Caco-2 (cell line): ENCODE measurements around the gene PKD2. TPM values are rescaled to one million over a fixed set of nuclear protein-coding genes. Genes with fewer than 3 reads are reported as not detected.

Experiments used
- BruUV-seq: library from RNA; stranded (reverse); fragments of 400-500 nt; replicated peaks from 2 replicates; lab custom pipeline; 2021; lab: Mats Ljungman, UMichigan
- CTCF ChIA-PET: fragments of 300-600 bp; sonication (Branson Sonifier 250); formaldehyde crosslinking; loops from one replicate; lab custom pipeline; 2022; ENCODE audit warnings: antibody characterized with exemption; lab: Charles Lee
- POLR2A ChIA-PET: fragments of 300-600 bp; sonication (Branson Sonifier 250); formaldehyde crosslinking; loops from one replicate; lab custom pipeline; 2022; ENCODE audit warnings: antibody characterized with exemption; lab: Charles Lee
- DNase-seq, 2 experiments: peaks; one replicate each; pipeline versions ENCODE4 v3.0.0 to v3.0.0-alpha.2; 2020 to 2022
- H3K27me3 ChIP-seq: replicated peaks from 2 replicates; pipeline ENCODE4 v1.6.0; 2011; ENCODE audit warnings: low read length; ENCODE audit not compliant: control insufficient read depth, insufficient read depth
- H3K36me3 ChIP-seq: 2 replicates; pipeline ENCODE4 v1.5.1; 2011; ENCODE audit warnings: low read length; ENCODE audit not compliant: control insufficient read depth, insufficient read depth
- H3K4me1 ChIP-seq: fragments of 250-450 bp; sonication (Bioruptor Pico); 2 replicates; pipeline ENCODE4 v1.5.1; 2020; ENCODE audit warnings: mild to moderate bottlenecking
- H3K4me3 ChIP-seq: 2 replicates; pipeline ENCODE4 v1.5.1; 2011; ENCODE audit warnings: low read depth, mild to moderate bottlenecking, control low read depth, low read length
- H3K9me3 ChIP-seq: fragments of 250-450 bp; sonication (Bioruptor Pico); 2 replicates; pipeline ENCODE4 v1.5.1; 2020; ENCODE audit warnings: mild to moderate bottlenecking, moderate library complexity
- H3K27ac Mint-ChIP-seq: one replicate; pipeline ENCODE4 v1.8.0; 2022; ENCODE audit warnings: mixed read lengths; ENCODE audit not compliant: unreplicated experiment
- H3K27me3 Mint-ChIP-seq: one replicate; pipeline ENCODE4 v1.8.0; 2022; ENCODE audit warnings: mixed read lengths; ENCODE audit not compliant: insufficient read depth, unreplicated experiment
- H3K36me3 Mint-ChIP-seq: one replicate; pipeline ENCODE4 v1.8.0; 2022; ENCODE audit warnings: mild to moderate bottlenecking, mixed read lengths; ENCODE audit not compliant: insufficient read depth, unreplicated experiment
- H3K4me1 Mint-ChIP-seq: one replicate; pipeline ENCODE4 v1.8.0; 2022; ENCODE audit warnings: low read depth, mixed read lengths; ENCODE audit not compliant: unreplicated experiment
- H3K4me3 Mint-ChIP-seq: one replicate; pipeline ENCODE4 v1.8.0; 2022; ENCODE audit warnings: mild to moderate bottlenecking, moderate library complexity, mixed read lengths; ENCODE audit not compliant: unreplicated experiment
- H3K9me3 Mint-ChIP-seq: one replicate; pipeline ENCODE4 v1.8.0; 2022; ENCODE audit warnings: mixed read lengths; ENCODE audit not compliant: unreplicated experiment
- intact Hi-C: fragments of 100-400 bp; cut with micrococcal nuclease; formaldehyde crosslinking; loops from one replicate; pipeline ENCODE4 v1.10.0; 2022; ENCODE audit not compliant: unreplicated experiment
- total RNA-seq: library from RNA; stranded (reverse); gene quantifications from 2 replicates; pipeline ENCODE4 v1.2.3, GENCODE V29; 2022
- TF ChIP-seq, protein P1 (sequence below), 2 experiments: fragments of 200-600 bp in 1 of 2; IDR thresholded peaks; 1 replicate in 1 of 2; 2 replicates in 1 of 2; pipeline versions ENCODE4 v1.5.1 to v1.8.0; 2011 to 2022; ENCODE audit warnings: antibody characterized with exemption in 1 of 2, control low read depth in 1 of 2, inconsistent platforms in 1 of 2, low read depth in 1 of 2, low read length in 1 of 2, mild to moderate bottlenecking in 1 of 2, moderate library complexity in 1 of 2; ENCODE audit not compliant: insufficient read depth in 1 of 2, severe bottlenecking in 1 of 2, unreplicated experiment in 1 of 2

The PKD2 gene
- total RNA-seq, 1 experiment from 2014 or later = 7.3 TPM

DNA sequence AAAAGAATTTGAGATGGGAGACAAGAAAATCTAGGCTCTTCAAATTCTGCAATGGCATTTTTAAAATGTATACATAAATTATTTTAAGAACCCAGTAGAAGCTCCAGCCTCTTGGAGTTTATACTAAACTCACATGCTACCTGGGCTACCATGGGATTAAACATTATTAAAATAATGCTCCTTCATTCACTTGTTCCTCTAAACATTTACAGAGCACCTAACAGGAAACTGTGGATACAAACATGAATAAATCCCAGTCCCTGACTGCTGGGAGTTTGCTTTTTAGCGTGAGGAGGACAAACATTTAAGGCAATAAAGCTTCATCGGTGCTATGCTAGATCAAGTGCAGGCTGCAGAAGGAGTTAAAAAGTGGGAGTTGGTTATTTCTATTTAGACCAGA lies 37.3 kb upstream of the PKD2 start:
- TF ChIP-seq, protein P1, sequence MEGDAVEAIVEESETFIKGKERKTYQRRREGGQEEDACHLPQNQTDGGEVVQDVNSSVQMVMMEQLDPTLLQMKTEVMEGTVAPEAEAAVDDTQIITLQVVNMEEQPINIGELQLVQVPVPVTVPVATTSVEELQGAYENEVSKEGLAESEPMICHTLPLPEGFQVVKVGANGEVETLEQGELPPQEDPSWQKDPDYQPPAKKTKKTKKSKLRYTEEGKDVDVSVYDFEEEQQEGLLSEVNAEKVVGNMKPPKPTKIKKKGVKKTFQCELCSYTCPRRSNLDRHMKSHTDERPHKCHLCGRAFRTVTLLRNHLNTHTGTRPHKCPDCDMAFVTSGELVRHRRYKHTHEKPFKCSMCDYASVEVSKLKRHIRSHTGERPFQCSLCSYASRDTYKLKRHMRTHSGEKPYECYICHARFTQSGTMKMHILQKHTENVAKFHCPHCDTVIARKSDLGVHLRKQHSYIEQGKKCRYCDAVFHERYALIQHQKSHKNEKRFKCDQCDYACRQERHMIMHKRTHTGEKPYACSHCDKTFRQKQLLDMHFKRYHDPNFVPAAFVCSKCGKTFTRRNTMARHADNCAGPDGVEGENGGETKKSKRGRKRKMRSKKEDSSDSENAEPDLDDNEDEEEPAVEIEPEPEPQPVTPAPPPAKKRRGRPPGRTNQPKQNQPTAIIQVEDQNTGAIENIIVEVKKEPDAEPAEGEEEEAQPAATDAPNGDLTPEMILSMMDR (IDR thresholded peaks at IDR 0.05; ENCODE audit: insufficient read depth in 1 of 2, low read depth in 1 of 2, low read length in 1 of 2, severe bottlenecking in 1 of 2, unreplicated experiment in 1 of 2) = no peak

DNA sequence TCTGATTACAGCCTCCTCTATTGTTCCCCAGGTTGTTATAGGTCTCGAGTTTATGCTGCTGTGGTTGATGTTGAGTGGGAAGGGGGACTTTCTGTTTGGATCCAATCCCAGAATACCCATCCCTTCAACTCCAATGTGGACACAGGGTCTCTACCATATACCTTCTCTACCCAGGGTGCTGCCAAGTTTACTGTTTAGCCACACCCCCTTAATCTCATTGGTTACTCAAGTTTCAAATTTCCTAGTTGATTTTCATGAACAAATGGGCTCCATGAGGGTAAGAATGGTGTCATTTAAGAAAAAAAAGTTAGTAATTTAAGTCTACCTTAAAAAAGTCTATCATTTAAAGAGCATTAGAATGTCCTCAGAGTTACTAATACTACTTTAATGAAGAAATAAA lies 35.6 kb upstream of the PKD2 start:
- Mint-ChIP-seq H3K4me3 (no peak overlapping the region), H3K4me1 (peaks cover 6% of the 10 kb centered on the region), H3K27me3 (peaks cover 2% of the 10 kb centered on the region), H3K36me3 (peaks cover 4% of the 10 kb centered on the region), H3K27ac (no peak overlapping the region), H3K9me3 (no peaks in the 10 kb centered on the region)
- CTCF ChIA-PET = interaction anchor here (0.7 kb wide), 1 partner anchor 122 kb away, joined by 3 read pairs; no protein-coding TSS in a partner anchor
- TF ChIP-seq, protein P1 (IDR thresholded peaks at IDR 0.05; ENCODE audit: insufficient read depth in 1 of 2, low read depth in 1 of 2, low read length in 1 of 2, severe bottlenecking in 1 of 2, unreplicated experiment in 1 of 2) = no peak
- Histone ChIP-seq H3K4me3 (no peak overlapping the region), H3K36me3 (no peaks in the 10 kb centered on the region), H3K4me1 (no peaks in the 10 kb centered on the region), H3K27me3 (no peaks in the 10 kb centered on the region), H3K9me3 (no peaks in the 10 kb centered on the region)
- DNase-seq = no peak
- POLR2A ChIA-PET = no interaction called here
- intact Hi-C loops = loop anchor here (5.0 kb wide), 1 partner anchor 295 kb away; no protein-coding TSS in a partner anchor
- no TSS peak for BruUV-seq

More for the DNA sequence above, 37.3 kb upstream of the PKD2 start:
- H3K9me3 Mint-ChIP-seq = no peaks in the 10 kb centered on the region
- Histone ChIP-seq H3K4me3 (no peak overlapping the region), H3K27me3 (no peaks in the 10 kb centered on the region), H3K36me3 (no peaks in the 10 kb centered on the region), H3K9me3 (no peaks in the 10 kb centered on the region), H3K4me1 (no peaks in the 10 kb centered on the region)
- DNase-seq = no peak
- H3K4me3 Mint-ChIP-seq = no peak overlapping the region
- peaks cover 4% of the 10 kb centered on the region for H3K36me3 Mint-ChIP-seq
- ChIA-PET CTCF (no interaction called here), POLR2A (no interaction called here)
- intact Hi-C loops = loop anchor here (5.0 kb wide), 1 partner anchor 293 kb away; no protein-coding TSS in a partner anchor
- no peak overlapping the region for H3K27ac Mint-ChIP-seq
- peaks cover 2% of the 10 kb centered on the region for H3K27me3 Mint-ChIP-seq
- H3K4me1 Mint-ChIP-seq = peaks cover under 1% of the 10 kb centered on the region
- no TSS peak for BruUV-seq

DNA sequence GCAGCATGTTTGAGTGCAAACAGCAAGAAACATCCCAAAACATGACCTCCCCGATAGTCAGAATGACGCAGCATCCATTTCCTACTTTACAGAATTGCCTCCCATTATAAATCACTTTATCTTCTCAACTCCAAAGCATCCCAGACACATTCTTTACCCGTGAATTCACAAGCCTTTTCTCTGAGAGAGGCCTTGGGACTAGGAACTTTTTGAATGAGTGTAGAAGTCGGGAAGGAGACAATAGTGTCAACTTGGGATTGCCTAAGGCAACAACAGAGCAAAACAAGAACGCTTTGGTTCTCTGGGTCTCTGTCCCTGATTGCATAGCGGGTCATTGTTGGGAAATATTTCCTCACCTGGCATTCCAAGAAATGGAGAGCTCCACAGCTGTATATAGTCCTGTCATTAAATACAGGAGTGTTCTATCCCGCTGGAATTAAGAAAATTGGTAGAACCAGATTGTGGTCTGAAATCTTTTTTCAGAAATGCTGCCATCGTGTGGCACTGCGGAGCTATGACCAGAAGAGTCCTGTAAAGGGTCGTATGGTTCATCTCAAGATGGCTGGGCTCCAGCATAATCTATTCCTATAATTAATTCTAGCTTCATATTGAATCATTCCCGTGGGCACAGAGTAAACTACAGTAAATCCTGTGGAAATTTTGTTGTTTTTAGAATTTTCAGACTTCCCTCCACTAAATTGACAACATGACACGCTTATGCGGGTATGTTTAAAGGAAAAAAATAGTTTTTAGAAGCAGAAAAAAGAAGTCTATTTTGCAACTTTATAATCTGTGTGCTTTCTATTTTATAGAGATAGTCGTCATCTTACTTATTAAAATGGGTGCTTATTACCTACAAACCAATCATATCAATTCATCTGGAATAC lies 33.9 kb upstream of the PKD2 start:
- H3K4me3 ChIP-seq = no peak overlapping the region
- no peaks in the 10 kb centered on the region for H3K9me3 Mint-ChIP-seq
- BruUV-seq = no TSS peak

More for the DNA sequence above, 33.9 kb upstream of the PKD2 start:
- Mint-ChIP-seq H3K4me3 (peak overlapping the region; percentile 11), H3K27me3 (peaks cover 2% of the 10 kb centered on the region), H3K4me1 (peaks cover 6% of the 10 kb centered on the region), H3K27ac (no peak overlapping the region), H3K36me3 (peaks cover 4% of the 10 kb centered on the region)
- H3K27me3 ChIP-seq = no peaks in the 10 kb centered on the region
- ChIA-PET CTCF (interaction anchor here (0.5 to 2.6 kb wide), 6 partner anchors 12 to 238 kb away, joined by 3 to 43 read pairs (median 4); no protein-coding TSS in a partner anchor), POLR2A (no interaction called here)
- DNase-seq = peak; percentile 57 to 62
- intact Hi-C loops = loop anchor here (1.0 to 5.0 kb wide), 3 partner anchors 120 to 296 kb away; no protein-coding TSS in a partner anchor
- TF ChIP-seq, protein P1 (IDR thresholded peaks at IDR 0.05; ENCODE audit: insufficient read depth in 1 of 2, low read depth in 1 of 2, low read length in 1 of 2, severe bottlenecking in 1 of 2, unreplicated experiment in 1 of 2) = peak; percentile 71 to 85
- H3K36me3 ChIP-seq = no peaks in the 10 kb centered on the region
- H3K4me1 ChIP-seq = no peaks in the 10 kb centered on the region
- no peaks in the 10 kb centered on the region for H3K9me3 ChIP-seq
